PC-9 (cell line): Measurements from ENCODE around the gene ACADVL. TPM values are rescaled to one million over a fixed set of nuclear protein-coding genes. Genes with fewer than 3 reads are reported as not detected.
"Not testable (repeated sequence)": the region's sequence is repeated elsewhere in the genome, so short reads cannot be mapped to it uniquely, and the experiment has no call there.

Experiments used
- Bru-seq: library from RNA; stranded (reverse); fragments of 400-500 nt; gene quantifications from one replicate; lab custom pipeline; 2021; lab: Mats Ljungman, UMichigan
- BruChase-seq, 2 experiments: library from RNA; stranded (reverse); fragments of 400-500 nt; gene quantifications; one replicate each; lab custom pipeline; 2021; lab: Mats Ljungman, UMichigan
- BruUV-seq: library from RNA; stranded (reverse); fragments of 400-500 nt; replicated peaks from 2 replicates; lab custom pipeline; 2021; lab: Mats Ljungman, UMichigan
- CTCF ChIA-PET: fragments of 300-600 bp; sonication (Branson Sonifier 250); formaldehyde crosslinking; loops from one replicate; lab custom pipeline; 2022; ENCODE audit warnings: antibody characterized with exemption; lab: Charles Lee
- POLR2A ChIA-PET: fragments of 300-600 bp; sonication (Branson Sonifier 250); formaldehyde crosslinking; loops from one replicate; lab custom pipeline; 2022; ENCODE audit warnings: antibody characterized with exemption; ENCODE audit not compliant: unreplicated experiment; lab: Charles Lee
- DNase-seq, 2 experiments: peaks; one replicate each; pipeline versions ENCODE4 v3.0.0 to v3.0.0-alpha.2; 2015 to 2022; ENCODE audit warnings: mixed read lengths in 1 of 2
- H2AFZ ChIP-seq: fragments of 200-600 bp; sonication (generic); 2 replicates; pipeline ENCODE4 v1.8.1; 2017; ENCODE audit warnings: antibody characterized with exemption
- H3F3A ChIP-seq: fragments of 200-600 bp; sonication (generic); 2 replicates; pipeline ENCODE4 v1.8.1; 2017; ENCODE audit warnings: antibody characterized with exemption, mild to moderate bottlenecking, low read depth; ENCODE audit not compliant: insufficient read depth
- H3K27ac ChIP-seq: fragments of 200-600 bp; sonication (generic); 2 replicates; pipeline ENCODE4 v1.6.1; 2016; ENCODE audit warnings: mixed run types
- H3K27me3 ChIP-seq: fragments of 200-600 bp; sonication (generic); 2 replicates; pipeline ENCODE4 v1.6.1; 2016; ENCODE audit warnings: low read depth, mixed run types; ENCODE audit not compliant: insufficient read depth
- H3K36me3 ChIP-seq: fragments of 200-600 bp; sonication (generic); 2 replicates; pipeline ENCODE4 v1.6.1; 2016; ENCODE audit warnings: low read depth, mixed run types
- H3K4me1 ChIP-seq: fragments of 200-600 bp; sonication (generic); replicated peaks from 2 replicates; pipeline ENCODE4 v1.6.1; 2016; ENCODE audit warnings: mixed run types; ENCODE audit not compliant: insufficient read depth
- H3K4me2 ChIP-seq: fragments of 200-600 bp; sonication (generic); 2 replicates; pipeline ENCODE4 v1.6.1; 2017; ENCODE audit warnings: mixed run types
- H3K4me3 ChIP-seq: fragments of 200-600 bp; sonication (generic); 2 replicates; pipeline ENCODE4 v1.6.1; 2016; ENCODE audit warnings: mixed run types
- H3K79me2 ChIP-seq: fragments of 200-600 bp; sonication (generic); 2 replicates; pipeline ENCODE4 v1.6.1; 2017; ENCODE audit warnings: low read depth, mixed run types
- H3K9me2 ChIP-seq: fragments of 200-600 bp; sonication (generic); 2 replicates; pipeline ENCODE4 v1.8.1; 2017; ENCODE audit warnings: mild to moderate bottlenecking; ENCODE audit not compliant: insufficient read depth
- H3K9me3 ChIP-seq: fragments of 200-600 bp; sonication (generic); 2 replicates; pipeline ENCODE4 v1.8.1; 2016; ENCODE audit warnings: low read depth; ENCODE audit not compliant: insufficient read depth
- H4K20me1 ChIP-seq: fragments of 200-600 bp; sonication (generic); 2 replicates; pipeline ENCODE4 v1.8.1; 2017; ENCODE audit not compliant: insufficient read depth
- EZH2 ChIP-seq: fragments of 200-600 bp; sonication (generic); IDR thresholded peaks from 2 replicates; pipeline ENCODE4 v1.8.0; 2017; ENCODE audit warnings: antibody characterized with exemption, low read depth
- intact Hi-C: fragments of 100-400 bp; cut with micrococcal nuclease; formaldehyde crosslinking; loops from one replicate; pipeline ENCODE4 v1.10.0; 2022; ENCODE audit not compliant: unreplicated experiment
- long read RNA-seq: library from polyadenylated mRNA; stranded (forward); transcript quantifications from one replicate; pipeline ENCODE4 v2.0.0, GENCODE V29; 2022
- total RNA-seq: library from RNA; stranded (reverse); gene quantifications from 2 replicates; pipeline ENCODE4 v1.2.3, GENCODE V29; 2021
- TF ChIP-seq, protein P1 (sequence below): fragments of 200-600 bp; sonication (generic); conservative IDR thresholded peaks from 2 replicates; pipeline ENCODE4 v1.6.1; 2017; ENCODE audit warnings: mixed run types, antibody characterized with exemption, mild to moderate bottlenecking, moderate library complexity

ACADVL gene
- total RNA-seq = 531 and 604 TPM in 2 replicates
- percentile 82 among the genes with signal in this experiment for Bru-seq, nascent RNA
- percentile 94 among the genes with signal in this experiment for BruChase-seq, experiment 1, labeled RNA remaining after a 2-hour chase
- BruChase-seq, experiment 2, labeled RNA remaining after a 6-hour chase = percentile 98 among the genes with signal in this experiment
- long read RNA-seq, transcript ACADVL-214 (1 exons, 1,732 nt) = minor isoform, 6 of 837 reads
- long read RNA-seq, transcript ACADVL-202 (19 exons, 2,191 nt) = minor isoform, 13 of 837 reads
- long read RNA-seq, transcript ACADVL-203 (20 exons, 2,323 nt) = major isoform, 474 of 837 reads
- long read RNA-seq, transcript ACADVL-201 (19 exons, 2,352 nt) = minor isoform, 9 of 837 reads
- long read RNA-seq, partial matches to known transcripts = 62 of 837 reads
- long read RNA-seq, other reads (novel, unspliced or antisense) = 271 of 837 reads

DNA sequence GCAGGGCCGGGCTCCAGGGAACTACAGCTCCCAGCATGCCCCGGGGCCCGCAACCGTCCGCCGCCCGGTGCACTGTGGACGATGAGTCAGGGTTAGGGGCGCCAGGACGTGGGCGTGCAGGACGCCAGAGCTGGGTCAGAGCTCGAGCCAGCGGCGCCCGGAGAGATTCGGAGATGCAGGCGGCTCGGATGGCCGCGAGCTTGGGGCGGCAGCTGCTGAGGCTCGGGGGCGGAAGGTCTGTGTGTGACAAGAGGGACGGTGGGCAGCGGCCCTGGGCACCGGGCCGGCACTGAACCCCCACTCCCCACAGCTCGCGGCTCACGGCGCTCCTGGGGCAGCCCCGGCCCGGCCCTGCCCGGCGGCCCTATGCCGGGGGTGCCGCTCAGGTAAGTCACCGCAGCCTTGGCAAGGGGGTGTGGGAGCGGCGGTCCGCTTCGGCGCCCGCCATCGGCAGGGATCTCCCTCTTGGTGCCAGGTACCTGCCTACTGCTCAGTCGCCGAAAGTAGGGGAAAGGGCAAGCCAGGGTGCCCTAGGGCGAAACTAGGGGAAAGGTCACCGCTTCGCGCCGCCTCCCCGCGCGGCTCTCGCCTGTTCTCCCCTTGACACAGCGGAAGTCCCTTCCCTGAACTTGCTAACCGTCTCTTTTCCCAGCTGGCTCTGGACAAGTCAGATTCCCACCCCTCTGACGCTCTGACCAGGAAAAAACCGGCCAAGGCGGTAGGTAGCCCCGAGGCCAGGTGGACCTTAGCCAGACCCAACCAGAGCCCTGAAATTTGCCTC is at the start of gene ACADVL, which contains the start of gene DLG4:
ACADVL (plus strand) TSS at position 127 of the 781 bp plus-strand sequence; CDS start at position 174, 47 bp downstream.
DLG4 (minus strand) TSS at position 25 of the 781 bp plus-strand sequence.
- Histone ChIP-seq H3K4me3 (peak within 1 kb of the TSS; percentile 77), H3K27me3 (no peaks in the 10 kb centered on the region), H3F3A (peaks cover 48% of the 10 kb centered on the region), H4K20me1 (peaks cover 36% of the 10 kb centered on the region), H3K27ac (peak within 1 kb of the TSS; percentile 98), H3K4me1 (peaks cover 36% of the 10 kb centered on the region), H3K4me2 (peak within 1 kb of the TSS; percentile 89), H3K9me2 (no peaks in the 10 kb centered on the region), H3K36me3 (peaks cover 31% of the 10 kb centered on the region), H2AFZ (peak within 1 kb of the TSS; percentile 84), H3K9me3 (no peaks in the 10 kb centered on the region), H3K79me2 (peaks cover 34% of the 10 kb centered on the region)
- peak; percentile 95 to 98 for DNase-seq
- POLR2A ChIA-PET = interaction anchor here (0.5 to 1.1 kb wide), 14 partner anchors 10 to 258 kb away, joined by 3 to 11 read pairs (median 5); partner anchors contain the start of genes DVL2, GABARAP and PHF23
- intact Hi-C loops = loop anchor here (5.0 kb wide), 1 partner anchor 87 kb away; the partner anchor contains the start of gene EIF5A
- TF ChIP-seq EZH2 = no peak
- TF ChIP-seq, protein P1, sequence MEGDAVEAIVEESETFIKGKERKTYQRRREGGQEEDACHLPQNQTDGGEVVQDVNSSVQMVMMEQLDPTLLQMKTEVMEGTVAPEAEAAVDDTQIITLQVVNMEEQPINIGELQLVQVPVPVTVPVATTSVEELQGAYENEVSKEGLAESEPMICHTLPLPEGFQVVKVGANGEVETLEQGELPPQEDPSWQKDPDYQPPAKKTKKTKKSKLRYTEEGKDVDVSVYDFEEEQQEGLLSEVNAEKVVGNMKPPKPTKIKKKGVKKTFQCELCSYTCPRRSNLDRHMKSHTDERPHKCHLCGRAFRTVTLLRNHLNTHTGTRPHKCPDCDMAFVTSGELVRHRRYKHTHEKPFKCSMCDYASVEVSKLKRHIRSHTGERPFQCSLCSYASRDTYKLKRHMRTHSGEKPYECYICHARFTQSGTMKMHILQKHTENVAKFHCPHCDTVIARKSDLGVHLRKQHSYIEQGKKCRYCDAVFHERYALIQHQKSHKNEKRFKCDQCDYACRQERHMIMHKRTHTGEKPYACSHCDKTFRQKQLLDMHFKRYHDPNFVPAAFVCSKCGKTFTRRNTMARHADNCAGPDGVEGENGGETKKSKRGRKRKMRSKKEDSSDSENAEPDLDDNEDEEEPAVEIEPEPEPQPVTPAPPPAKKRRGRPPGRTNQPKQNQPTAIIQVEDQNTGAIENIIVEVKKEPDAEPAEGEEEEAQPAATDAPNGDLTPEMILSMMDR = no peak
- CTCF ChIA-PET = interaction anchor here (0.5 to 2.2 kb wide), 5 partner anchors 19 to 234 kb away, joined by 3 to 30 read pairs (median 4); partner anchors contain the start of genes GABARAP and PHF23
- TSS peak; percentile 51 for BruUV-seq

GRCh38 chr17:7172522-7173191 is 47.1 kb upstream of the ACADVL start:
- H3K36me3 ChIP-seq, H3K4me1 ChIP-seq, DNase-seq, BruUV-seq, H3K79me2 ChIP-seq, intact Hi-C loops, H3K27me3 ChIP-seq, H3K4me3 ChIP-seq, H3K9me2 ChIP-seq, H3K27ac ChIP-seq, POLR2A ChIA-PET, H3K4me2 ChIP-seq, CTCF ChIA-PET, H4K20me1 ChIP-seq: not testable (repeated sequence)
- peaks cover 27% of the 10 kb centered on the region; the same call in 1 of the 2 replicates for H3F3A ChIP-seq
- H3K9me3 ChIP-seq = peaks cover 12% of the 10 kb centered on the region
- H2AFZ ChIP-seq = 0 out of 2 replicates have a peak overlapping the region, but pooled peaks have one; percentile 59

DNA sequence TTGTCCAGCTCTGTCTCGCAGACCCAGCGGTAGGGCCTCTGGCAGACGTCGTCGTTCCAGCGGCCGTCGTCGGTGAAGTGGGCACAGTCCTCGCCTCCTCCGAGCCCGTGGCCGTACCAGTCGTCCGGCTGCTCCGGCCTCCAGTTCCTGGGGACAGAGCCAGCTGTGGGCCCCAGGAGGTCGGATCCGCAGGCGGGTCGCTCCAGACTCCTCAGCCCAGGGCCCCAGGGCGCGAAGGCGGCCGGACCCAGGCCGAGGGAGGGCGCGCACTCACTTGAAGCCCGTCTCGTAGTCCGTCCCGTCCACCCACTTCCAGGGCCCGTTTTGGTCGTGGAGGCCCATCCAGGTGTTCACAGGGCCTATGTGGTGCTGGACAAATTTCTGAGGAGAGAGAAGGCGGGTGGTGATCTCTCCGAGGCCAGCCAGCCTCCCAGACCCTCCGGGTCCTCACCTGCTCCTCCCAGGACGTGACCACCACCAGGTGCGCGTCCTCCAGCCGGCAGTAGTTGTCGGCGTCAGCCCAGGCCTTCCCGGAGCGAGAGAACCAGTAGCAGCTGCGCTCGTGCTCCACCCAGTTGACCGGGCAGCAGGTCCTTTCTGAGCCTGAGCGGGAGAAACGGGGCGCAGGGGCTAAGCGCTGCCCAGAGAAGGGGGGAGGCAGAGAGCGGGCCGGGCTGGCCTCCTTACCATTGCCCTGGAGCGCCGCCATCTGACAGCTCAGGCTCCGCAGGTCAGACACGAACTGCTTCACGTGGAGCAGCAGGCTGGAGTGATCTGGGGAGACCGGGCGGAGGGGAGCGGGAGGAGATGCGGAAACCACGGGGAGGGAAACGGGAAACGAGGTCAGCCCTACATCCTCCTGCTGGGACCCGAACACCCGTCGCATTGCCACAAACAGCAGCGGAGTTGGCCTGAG is 45.8 kb upstream of the ACADVL start:
- peaks cover 27% of the 10 kb centered on the region; the same call in 1 of the 2 replicates for H3F3A ChIP-seq
- H4K20me1 ChIP-seq = no peaks in the 10 kb centered on the region
- no peaks in the 10 kb centered on the region for H3K36me3 ChIP-seq
- no peaks in the 10 kb centered on the region for H3K79me2 ChIP-seq
- DNase-seq = no peak
- intact Hi-C loops = no loop called here
- TF ChIP-seq EZH2 = no peak
- TF ChIP-seq, protein P1 = no peak
- ChIA-PET CTCF (no interaction called here), POLR2A (no interaction called here)
- H3K27ac ChIP-seq = no peak overlapping the region
- H3K4me1 ChIP-seq = peaks cover 8% of the 10 kb centered on the region
- peaks cover 7% of the 10 kb centered on the region; the same call in 1 of the 2 replicates for H3K9me3 ChIP-seq
- no peak overlapping the region for H3K4me2 ChIP-seq
- no peaks in the 10 kb centered on the region for H3K9me2 ChIP-seq
- BruUV-seq = no TSS peak
- no peaks in the 10 kb centered on the region for H3K27me3 ChIP-seq
- no peak overlapping the region for H2AFZ ChIP-seq
- H3K4me3 ChIP-seq = no peak overlapping the region
